ENCODE data around the gene SH3YL1.

- TF ChIP-seq CTCF (conservative IDR thresholded peaks at IDR 0.05; ENCODE audit: low read depth, low read length), result no peak
- TF ChIP-seq EZH2 (IDR thresholded peaks at IDR 0.05; ENCODE audit: low read length, unreplicated experiment), result no peak
- no peak for TF ChIP-seq EZH2phosphoT487 (IDR thresholded peaks at IDR 0.05; ENCODE audit: borderline replicate concordance, low read length)
Measured at GRCh38 chr2:282371-283263, 18.8 kb upstream of the SH3YL1 start.
